KMS-11 (cell line): ENCODE results near the gene CCSER2.

Experiments used
- H2AFZ ChIP-seq: fragments of 200-600 bp; sonication (generic); 2 replicates; pipeline ENCODE4 v1.6.1; 2016; ENCODE audit warnings: antibody characterized with exemption, mixed run types, low read depth
- H3K27ac ChIP-seq: fragments of 200-600 bp; sonication (generic); 2 replicates; pipeline ENCODE4 v1.6.1; 2016; ENCODE audit warnings: mild to moderate bottlenecking, mixed run types
- H3K27me3 ChIP-seq: fragments of 200-600 bp; sonication (generic); 2 replicates; pipeline ENCODE4 v1.6.1; 2017; ENCODE audit warnings: mild to moderate bottlenecking, low read depth, mixed run types, moderate library complexity; ENCODE audit not compliant: insufficient read depth
- H3K36me3 ChIP-seq: fragments of 200-600 bp; sonication (generic); 2 replicates; pipeline ENCODE4 v1.6.1; 2017; ENCODE audit warnings: mild to moderate bottlenecking, mixed run types; ENCODE audit not compliant: insufficient read depth
- H3K4me1 ChIP-seq: fragments of 200-600 bp; sonication (generic); 2 replicates; pipeline ENCODE4 v1.6.1; 2016; ENCODE audit warnings: mild to moderate bottlenecking, low read depth, mixed run types; ENCODE audit not compliant: poor library complexity, severe bottlenecking
- H3K4me2 ChIP-seq: fragments of 200-600 bp; sonication (generic); 2 replicates; pipeline ENCODE4 v1.7.0; 2016; ENCODE audit warnings: mild to moderate bottlenecking, mixed run types
- H3K4me3 ChIP-seq: fragments of 200-600 bp; sonication (generic); IDR thresholded peaks from 2 replicates; pipeline ENCODE4 v1.6.1; 2017; ENCODE audit warnings: low read depth, low read length, mixed read lengths; ENCODE audit not compliant: insufficient read depth
- H3K79me2 ChIP-seq: fragments of 200-600 bp; sonication (generic); 2 replicates; pipeline ENCODE4 v1.6.1; 2016; ENCODE audit warnings: low read depth, mixed run types; ENCODE audit not compliant: insufficient read depth
- H3K9ac ChIP-seq: fragments of 200-600 bp; sonication (generic); 2 replicates; pipeline ENCODE4 v1.6.1; 2016; ENCODE audit warnings: mild to moderate bottlenecking, mixed run types
- H4K20me1 ChIP-seq: fragments of 200-600 bp; sonication (generic); 2 replicates; pipeline ENCODE4 v1.6.1; 2016; ENCODE audit warnings: mild to moderate bottlenecking, mixed run types; ENCODE audit not compliant: insufficient read depth
- TF ChIP-seq, protein P1 (sequence below): fragments of 200-600 bp; sonication (generic); conservative IDR thresholded peaks from 2 replicates; pipeline ENCODE4 v1.6.1; 2017; ENCODE audit warnings: low read depth, mild to moderate bottlenecking, antibody characterized with exemption, low read length, moderate library complexity, mixed read lengths

The CCSER2 gene

DNA sequence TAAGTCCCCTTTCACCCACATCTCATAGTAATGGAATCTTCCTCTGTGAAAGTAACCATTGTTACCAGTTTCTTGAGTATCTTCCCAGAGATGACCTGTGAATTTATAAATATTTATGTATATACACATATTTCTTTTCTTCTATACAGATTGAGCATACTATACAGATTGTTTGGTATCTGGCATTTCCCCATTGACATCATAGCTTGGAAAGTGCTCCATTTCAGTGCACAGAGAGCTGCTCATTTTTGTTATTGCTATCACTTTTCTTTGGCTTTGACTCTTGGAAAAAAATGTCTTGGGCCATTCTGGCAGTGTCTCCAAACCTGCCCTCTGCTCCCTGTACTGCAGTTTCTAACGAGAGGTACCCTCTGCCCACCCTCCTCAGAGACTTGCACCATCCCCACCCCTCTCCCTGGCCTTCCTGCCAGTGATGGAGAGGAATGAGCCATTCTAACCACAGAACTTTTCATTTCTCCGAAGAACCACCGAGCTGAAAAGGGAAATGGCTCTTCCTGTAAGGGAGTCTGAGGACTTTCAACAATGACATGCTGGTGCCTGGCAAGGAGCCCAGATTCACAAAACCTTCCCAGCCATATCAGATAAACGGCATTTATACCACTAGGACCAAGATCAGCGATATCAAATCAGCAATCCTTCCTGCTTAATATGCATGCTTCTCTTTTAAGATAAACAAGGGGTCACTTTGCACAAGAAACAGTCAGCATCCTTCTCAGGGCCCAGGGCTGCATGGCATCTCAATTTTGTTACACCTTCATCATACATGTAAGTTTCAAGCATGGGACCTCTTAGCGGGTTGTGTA lies 19.7 kb upstream of the CCSER2 start:
- H3K9ac ChIP-seq = no peak overlapping the region
- H3K79me2 ChIP-seq = no peaks in the 10 kb centered on the region
- TF ChIP-seq, protein P1, sequence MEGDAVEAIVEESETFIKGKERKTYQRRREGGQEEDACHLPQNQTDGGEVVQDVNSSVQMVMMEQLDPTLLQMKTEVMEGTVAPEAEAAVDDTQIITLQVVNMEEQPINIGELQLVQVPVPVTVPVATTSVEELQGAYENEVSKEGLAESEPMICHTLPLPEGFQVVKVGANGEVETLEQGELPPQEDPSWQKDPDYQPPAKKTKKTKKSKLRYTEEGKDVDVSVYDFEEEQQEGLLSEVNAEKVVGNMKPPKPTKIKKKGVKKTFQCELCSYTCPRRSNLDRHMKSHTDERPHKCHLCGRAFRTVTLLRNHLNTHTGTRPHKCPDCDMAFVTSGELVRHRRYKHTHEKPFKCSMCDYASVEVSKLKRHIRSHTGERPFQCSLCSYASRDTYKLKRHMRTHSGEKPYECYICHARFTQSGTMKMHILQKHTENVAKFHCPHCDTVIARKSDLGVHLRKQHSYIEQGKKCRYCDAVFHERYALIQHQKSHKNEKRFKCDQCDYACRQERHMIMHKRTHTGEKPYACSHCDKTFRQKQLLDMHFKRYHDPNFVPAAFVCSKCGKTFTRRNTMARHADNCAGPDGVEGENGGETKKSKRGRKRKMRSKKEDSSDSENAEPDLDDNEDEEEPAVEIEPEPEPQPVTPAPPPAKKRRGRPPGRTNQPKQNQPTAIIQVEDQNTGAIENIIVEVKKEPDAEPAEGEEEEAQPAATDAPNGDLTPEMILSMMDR = no peak
- H4K20me1 ChIP-seq = no peaks in the 10 kb centered on the region
- no peaks in the 10 kb centered on the region for H3K27me3 ChIP-seq
- H3K4me3 ChIP-seq = no peak overlapping the region
- H3K36me3 ChIP-seq = no peaks in the 10 kb centered on the region
- H3K4me1 ChIP-seq = peaks cover 10% of the 10 kb centered on the region
- no peak overlapping the region for H3K27ac ChIP-seq
- no peak overlapping the region for H2AFZ ChIP-seq
- no peak overlapping the region for H3K4me2 ChIP-seq

GRCh38 chr10:84310470-84310869 lies 17.9 kb upstream of the CCSER2 start:
- H2AFZ ChIP-seq = no peak overlapping the region
- H3K4me3 ChIP-seq = no peak overlapping the region
- no peak overlapping the region for H3K4me2 ChIP-seq
- peaks cover 10% of the 10 kb centered on the region for H3K4me1 ChIP-seq
- H3K27me3 ChIP-seq = no peaks in the 10 kb centered on the region
- no peaks in the 10 kb centered on the region for H3K79me2 ChIP-seq
- no peaks in the 10 kb centered on the region for H4K20me1 ChIP-seq
- no peak overlapping the region for H3K27ac ChIP-seq
- no peak overlapping the region for H3K9ac ChIP-seq
- no peaks in the 10 kb centered on the region for H3K36me3 ChIP-seq
- TF ChIP-seq, protein P1 = no peak

GRCh38 chr10:84311576-84311975 lies 16.8 kb upstream of the CCSER2 start:
- no peak overlapping the region for H3K9ac ChIP-seq
- H3K4me1 ChIP-seq = peaks cover 10% of the 10 kb centered on the region

DNA sequence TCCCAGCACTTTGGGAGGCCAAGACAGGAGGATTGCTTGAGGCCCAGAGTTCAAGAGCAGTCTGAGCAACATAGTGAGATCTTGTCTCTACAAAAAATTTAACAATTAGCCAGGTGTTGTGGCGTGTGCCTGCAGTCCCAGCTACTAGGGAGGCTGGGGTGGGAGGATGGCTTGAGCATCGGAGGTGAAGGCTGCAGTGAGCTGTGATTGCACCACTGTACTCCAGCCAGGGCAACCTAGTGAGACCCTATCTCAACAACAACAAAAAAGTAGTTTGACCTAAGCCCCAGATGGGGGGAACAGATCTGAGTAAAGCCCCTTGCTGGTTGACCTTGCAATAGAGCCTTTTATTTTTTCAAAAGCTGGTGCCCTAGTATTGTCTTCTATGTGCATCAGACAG lies 15.6 kb upstream of the CCSER2 start:
- no peak overlapping the region for H3K27ac ChIP-seq
- H2AFZ ChIP-seq = no peak overlapping the region
- no peaks in the 10 kb centered on the region for H4K20me1 ChIP-seq
- H3K4me2 ChIP-seq = no peak overlapping the region
- H3K9ac ChIP-seq = no peak overlapping the region
- H3K4me1 ChIP-seq = peaks cover 18% of the 10 kb centered on the region
- no peak overlapping the region for H3K4me3 ChIP-seq
- H3K27me3 ChIP-seq = no peaks in the 10 kb centered on the region
- H3K79me2 ChIP-seq = no peaks in the 10 kb centered on the region
- H3K36me3 ChIP-seq = no peaks in the 10 kb centered on the region
- TF ChIP-seq, protein P1 = no peak

More at GRCh38 chr10:84311576-84311975, 16.8 kb upstream of the CCSER2 start:
- H4K20me1 ChIP-seq = no peaks in the 10 kb centered on the region
- no peak overlapping the region for H3K27ac ChIP-seq
- no peaks in the 10 kb centered on the region for H3K27me3 ChIP-seq
- TF ChIP-seq, protein P1 = no peak
- H2AFZ ChIP-seq = no peak overlapping the region
- no peaks in the 10 kb centered on the region for H3K79me2 ChIP-seq
- no peak overlapping the region for H3K4me3 ChIP-seq
- no peaks in the 10 kb centered on the region for H3K36me3 ChIP-seq
- no peak overlapping the region for H3K4me2 ChIP-seq
